Neutrophil (primary cell): ENCODE results near the gene SOS1.
A peak's percentile ranks its signal among the peaks of the same experiment; 100 is the strongest.

ENCODE experiments used
- H3K27ac ChIP-seq: fragments of 200-600 bp; sonication (generic); 2 replicates; pipeline ENCODE4 v1.5.1; 2016; ENCODE audit warnings: mild to moderate bottlenecking, moderate library complexity
- H3K27me3 ChIP-seq: fragments of 200-600 bp; sonication (generic); 2 replicates; pipeline ENCODE4 v1.6.0; 2016; ENCODE audit warnings: mild to moderate bottlenecking
- H3K36me3 ChIP-seq: fragments of 200-600 bp; sonication (generic); 2 replicates; pipeline ENCODE4 v1.5.1; 2017
- H3K4me1 ChIP-seq, 2 experiments: fragments of 200-600 bp in 1 of 2; sonication (generic) in 1 of 2; 1 replicate in 1 of 2; 2 replicates in 1 of 2; pipeline versions ENCODE4 v1.5.1 to v1.6.1; 2013 to 2016; ENCODE audit warnings: low read depth in 1 of 2, low read length in 1 of 2, mild to moderate bottlenecking in 1 of 2, moderate library complexity in 1 of 2; ENCODE audit not compliant: control insufficient read depth in 1 of 2, insufficient read depth in 1 of 2
- H3K4me3 ChIP-seq, 2 experiments: fragments of 200-600 bp in 1 of 2; sonication (generic) in 1 of 2; 1 replicate in 1 of 2; 2 replicates in 1 of 2; pipeline ENCODE4 v1.5.1; 2013 to 2016; ENCODE audit warnings: low read depth in 1 of 2, low read length in 1 of 2, mild to moderate bottlenecking in 1 of 2, moderate library complexity in 1 of 2
- H3K9me3 ChIP-seq: fragments of 200-600 bp; sonication (generic); 2 replicates; pipeline ENCODE4 v1.5.1; 2016
- TF ChIP-seq, protein P1 (sequence below): fragments of 200-600 bp; sonication (generic); IDR thresholded peaks from 2 replicates; pipeline ENCODE4 v1.5.1; 2016; ENCODE audit warnings: antibody characterized with exemption

SOS1 gene

DNA sequence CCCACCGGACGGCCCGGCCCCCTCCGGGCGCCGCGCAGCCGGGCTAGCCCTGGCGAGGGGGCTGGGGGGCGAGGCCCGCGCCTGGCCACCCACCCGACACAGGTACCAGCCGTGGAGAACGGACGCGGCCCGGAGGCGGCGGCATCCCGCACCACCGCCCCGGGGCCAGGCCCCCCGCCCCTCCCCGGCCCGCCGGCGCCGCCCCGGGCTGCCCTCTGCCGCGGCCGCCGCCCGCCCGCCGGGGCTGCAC is 405 bp downstream of the SOS1 start:
- peak overlapping the region; percentile 93 for H3K27ac ChIP-seq
- H3K27me3 ChIP-seq: no peaks in the 10 kb centered on the region
- H3K4me3 ChIP-seq: peak overlapping the region; percentile 68 to 84
- H3K9me3 ChIP-seq: no peaks in the 10 kb centered on the region
- TF ChIP-seq, protein P1, sequence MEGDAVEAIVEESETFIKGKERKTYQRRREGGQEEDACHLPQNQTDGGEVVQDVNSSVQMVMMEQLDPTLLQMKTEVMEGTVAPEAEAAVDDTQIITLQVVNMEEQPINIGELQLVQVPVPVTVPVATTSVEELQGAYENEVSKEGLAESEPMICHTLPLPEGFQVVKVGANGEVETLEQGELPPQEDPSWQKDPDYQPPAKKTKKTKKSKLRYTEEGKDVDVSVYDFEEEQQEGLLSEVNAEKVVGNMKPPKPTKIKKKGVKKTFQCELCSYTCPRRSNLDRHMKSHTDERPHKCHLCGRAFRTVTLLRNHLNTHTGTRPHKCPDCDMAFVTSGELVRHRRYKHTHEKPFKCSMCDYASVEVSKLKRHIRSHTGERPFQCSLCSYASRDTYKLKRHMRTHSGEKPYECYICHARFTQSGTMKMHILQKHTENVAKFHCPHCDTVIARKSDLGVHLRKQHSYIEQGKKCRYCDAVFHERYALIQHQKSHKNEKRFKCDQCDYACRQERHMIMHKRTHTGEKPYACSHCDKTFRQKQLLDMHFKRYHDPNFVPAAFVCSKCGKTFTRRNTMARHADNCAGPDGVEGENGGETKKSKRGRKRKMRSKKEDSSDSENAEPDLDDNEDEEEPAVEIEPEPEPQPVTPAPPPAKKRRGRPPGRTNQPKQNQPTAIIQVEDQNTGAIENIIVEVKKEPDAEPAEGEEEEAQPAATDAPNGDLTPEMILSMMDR: no peak
- H3K36me3 ChIP-seq: no peaks in the 10 kb centered on the region
- peaks cover 42 to 45% of the 10 kb centered on the region in 2 experiments for H3K4me1 ChIP-seq

DNA sequence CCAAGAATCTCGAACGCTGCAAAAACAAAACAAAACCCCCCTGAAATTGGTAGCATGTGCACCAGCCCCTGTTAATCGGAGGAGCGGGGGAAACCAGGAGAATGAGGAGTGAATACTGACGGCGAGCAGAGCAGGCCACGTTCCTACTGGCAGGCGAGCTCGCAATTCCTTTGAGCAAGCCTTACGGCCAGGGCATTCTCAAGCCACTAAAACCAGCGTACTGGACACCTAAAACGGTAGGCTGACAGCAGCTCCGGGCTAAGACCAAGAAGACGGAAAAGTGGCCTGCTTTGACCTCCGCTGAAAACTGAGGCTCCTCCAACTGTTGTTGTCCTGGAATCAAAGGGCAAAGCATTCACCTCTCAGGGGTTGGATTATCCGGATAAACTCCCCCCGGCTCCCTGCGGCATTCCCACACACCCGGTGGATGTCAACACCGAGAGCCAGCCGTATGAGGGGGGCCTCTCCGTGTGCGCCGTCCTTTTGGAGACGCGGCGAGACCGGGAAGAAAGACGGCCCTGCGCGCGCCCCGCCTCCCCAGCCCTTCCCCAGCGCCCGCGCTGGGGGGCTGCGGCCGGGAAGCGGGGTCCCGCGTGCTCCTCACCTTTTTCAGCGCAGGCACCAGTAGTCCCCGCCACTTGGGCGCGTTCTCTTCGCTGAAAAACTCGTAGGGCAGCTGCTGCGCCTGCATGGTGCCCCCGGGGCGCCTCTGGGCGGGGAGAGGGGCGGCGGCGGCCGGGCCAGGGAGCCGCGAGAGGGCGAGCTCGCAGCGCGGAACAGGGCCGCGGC is 925 bp downstream of the SOS1 start:
- Histone ChIP-seq H3K27ac (peak overlapping the region; percentile 93), H3K27me3 (no peaks in the 10 kb centered on the region), H3K4me1 (peaks cover 38 to 41% of the 10 kb centered on the region in 2 experiments), H3K4me3 (peak overlapping the region; percentile 68 to 84), H3K9me3 (no peaks in the 10 kb centered on the region), H3K36me3 (no peaks in the 10 kb centered on the region)
- TF ChIP-seq, protein P1: no peak

DNA sequence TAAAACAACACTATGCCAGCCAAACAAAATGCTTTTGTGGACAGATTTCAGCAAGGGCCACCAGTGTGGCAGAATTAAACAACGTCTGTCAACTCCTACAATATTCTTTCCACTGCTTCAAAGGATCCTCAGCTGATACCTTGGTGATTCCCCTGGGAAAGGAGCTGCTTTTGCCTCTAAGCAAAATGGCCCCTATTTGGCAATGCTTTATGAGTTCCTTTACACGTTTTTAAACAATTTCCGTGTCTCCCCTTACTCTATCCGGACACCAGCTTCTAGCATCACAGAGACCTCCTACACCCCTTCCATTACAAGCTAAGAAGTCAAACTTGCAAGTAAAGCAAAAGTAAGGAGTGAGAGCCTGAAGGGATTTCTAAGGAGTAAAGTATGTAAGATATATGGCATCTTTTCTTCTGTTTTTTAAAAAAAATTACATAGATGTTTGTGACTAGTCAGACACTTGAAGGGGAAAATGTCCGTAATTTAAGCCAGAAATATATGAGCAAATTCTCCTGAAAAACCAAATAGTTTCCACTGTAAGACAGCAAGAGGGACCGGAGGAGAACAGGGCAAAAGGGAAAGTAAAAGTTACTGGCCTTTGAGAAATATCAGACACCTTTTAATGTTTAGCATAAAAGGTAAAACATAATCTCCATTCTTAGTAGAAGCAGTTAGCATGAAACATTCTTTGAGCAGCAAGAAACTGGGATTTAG is 1.9 kb downstream of the SOS1 start:
- Histone ChIP-seq H3K27ac (peak overlapping the region; percentile 93), H3K4me3 (peak overlapping the region; percentile 68 to 84), H3K4me1 (peaks cover 36 to 37% of the 10 kb centered on the region in 2 experiments), H3K36me3 (no peaks in the 10 kb centered on the region), H3K9me3 (no peaks in the 10 kb centered on the region), H3K27me3 (no peaks in the 10 kb centered on the region)
- TF ChIP-seq, protein P1: no peak

DNA sequence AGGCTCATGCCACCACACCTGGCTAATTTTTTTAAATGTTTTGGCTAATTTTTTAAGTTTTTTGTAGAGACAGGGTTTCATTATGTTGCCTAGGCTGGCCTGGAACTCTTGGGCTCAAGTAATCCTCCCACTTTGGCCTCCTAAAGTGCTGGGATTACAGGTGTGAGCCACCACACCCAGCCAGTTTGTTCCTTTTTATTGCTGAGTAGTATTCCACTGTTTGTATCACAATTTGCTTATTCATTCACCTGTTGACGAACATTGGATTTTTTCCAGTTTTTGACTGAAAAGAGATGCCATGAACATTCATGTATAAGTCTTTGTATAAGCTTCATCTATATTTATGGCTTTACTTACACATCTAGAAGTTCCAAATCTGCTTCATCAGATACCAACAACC is 5.3 kb downstream of the SOS1 start:
- TF ChIP-seq, protein P1: no peak
- H3K27me3 ChIP-seq: no peaks in the 10 kb centered on the region
- H3K27ac ChIP-seq: no peak overlapping the region
- peaks cover 20 to 22% of the 10 kb centered on the region in 2 experiments for H3K4me1 ChIP-seq
- H3K36me3 ChIP-seq: peaks cover 8% of the 10 kb centered on the region
- H3K4me3 ChIP-seq: no peak overlapping the region
- H3K9me3 ChIP-seq: no peaks in the 10 kb centered on the region

DNA sequence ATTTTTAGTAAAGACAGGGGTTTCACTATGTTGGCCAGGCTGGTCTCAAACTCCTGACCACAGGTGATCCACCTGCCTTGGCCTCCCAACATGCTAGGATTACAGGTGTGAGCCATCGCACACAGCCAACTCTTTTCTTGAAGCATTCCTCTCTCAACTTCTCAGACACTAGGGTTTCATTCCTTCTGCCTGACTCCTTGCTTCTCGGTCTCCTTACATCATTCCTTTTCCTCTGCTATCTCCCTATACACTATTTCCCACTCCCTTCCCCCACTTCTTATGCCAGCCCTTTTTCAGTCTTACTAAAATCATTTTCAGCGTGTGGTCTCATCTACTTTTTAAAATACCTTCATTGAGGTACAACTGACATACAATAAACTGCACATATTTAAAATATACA is 6.1 kb downstream of the SOS1 start:
- TF ChIP-seq, protein P1: no peak
- Histone ChIP-seq H3K4me1 (peaks cover 18 to 20% of the 10 kb centered on the region in 2 experiments), H3K9me3 (no peaks in the 10 kb centered on the region), H3K36me3 (peaks cover 8% of the 10 kb centered on the region), H3K27me3 (no peaks in the 10 kb centered on the region), H3K4me3 (no peak overlapping the region), H3K27ac (no peak overlapping the region)
